ENCODE results near the gene BANK1. TPM values are rescaled to one million over a fixed set of nuclear protein-coding genes. Genes with fewer than 3 reads are reported as not detected.

Gene BANK1, protein sequence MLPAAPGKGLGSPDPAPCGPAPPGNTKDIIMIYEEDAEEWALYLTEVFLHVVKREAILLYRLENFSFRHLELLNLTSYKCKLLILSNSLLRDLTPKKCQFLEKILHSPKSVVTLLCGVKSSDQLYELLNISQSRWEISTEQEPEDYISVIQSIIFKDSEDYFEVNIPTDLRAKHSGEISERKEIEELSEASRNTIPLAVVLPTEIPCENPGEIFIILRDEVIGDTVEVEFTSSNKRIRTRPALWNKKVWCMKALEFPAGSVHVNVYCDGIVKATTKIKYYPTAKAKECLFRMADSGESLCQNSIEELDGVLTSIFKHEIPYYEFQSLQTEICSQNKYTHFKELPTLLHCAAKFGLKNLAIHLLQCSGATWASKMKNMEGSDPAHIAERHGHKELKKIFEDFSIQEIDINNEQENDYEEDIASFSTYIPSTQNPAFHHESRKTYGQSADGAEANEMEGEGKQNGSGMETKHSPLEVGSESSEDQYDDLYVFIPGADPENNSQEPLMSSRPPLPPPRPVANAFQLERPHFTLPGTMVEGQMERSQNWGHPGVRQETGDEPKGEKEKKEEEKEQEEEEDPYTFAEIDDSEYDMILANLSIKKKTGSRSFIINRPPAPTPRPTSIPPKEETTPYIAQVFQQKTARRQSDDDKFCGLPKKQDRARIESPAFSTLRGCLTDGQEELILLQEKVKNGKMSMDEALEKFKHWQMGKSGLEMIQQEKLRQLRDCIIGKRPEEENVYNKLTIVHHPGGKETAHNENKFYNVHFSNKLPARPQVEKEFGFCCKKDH
- polyA plus RNA-seq (2013, experiment 1 of 2), result 0.52 TPM
- polyA plus RNA-seq (2013, experiment 2 of 2), result 0.44 TPM

DNA sequence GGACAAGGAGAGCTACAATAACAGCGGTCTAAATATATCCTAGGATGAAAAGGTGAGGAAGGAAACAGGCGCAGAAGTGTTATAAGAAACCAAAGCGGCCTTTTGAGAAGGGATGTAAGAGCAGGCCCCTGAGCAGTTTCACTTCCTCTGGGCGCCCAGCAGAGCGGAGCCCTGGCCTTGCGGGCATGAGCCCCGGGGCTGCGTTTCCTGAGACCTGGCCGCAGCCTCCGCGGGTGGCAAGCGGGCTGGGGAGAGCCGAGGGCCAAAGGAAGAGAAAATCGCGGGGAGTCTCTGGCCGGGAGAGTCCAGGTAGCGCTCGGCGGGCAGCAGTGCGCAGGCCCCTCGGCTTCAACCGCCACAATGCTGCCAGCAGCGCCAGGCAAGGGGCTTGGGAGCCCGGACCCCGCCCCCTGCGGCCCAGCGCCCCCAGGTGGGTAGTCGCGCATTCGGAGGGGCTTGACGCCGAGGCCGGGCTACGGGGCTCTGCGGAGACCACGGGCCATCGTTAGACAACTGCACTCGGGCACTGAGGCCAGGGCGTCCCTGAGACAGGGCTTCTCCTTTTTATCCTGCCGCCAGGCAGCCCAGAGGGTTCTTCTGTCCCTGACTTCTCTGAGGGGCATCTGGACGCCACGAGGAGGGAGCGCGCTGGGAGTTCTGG, at the start of gene BANK1:
Gene BANK1, plus strand, starts transcription at position 210 of the 661 bp plus-strand sequence. Its CDS starts 151 bp downstream, at position 361.
- Histone ChIP-seq H3K9ac (ENCODE audit: low read depth, low read length, poor library complexity) (no peak within 1 kb of the TSS), H2BK120ac (ENCODE audit: low read depth, low read length) (peak within 1 kb of the TSS; percentile 91), H2AK5ac (ENCODE audit: low read depth, low read length) (no peak within 1 kb of the TSS), H3K27ac (replicated peaks; ENCODE audit: low read length) (no peak within 1 kb of the TSS), H3K36me3 (replicated peaks in 1 of 2; ENCODE audit: control insufficient read depth in 2 of 2, insufficient read depth in 2 of 2, low read length in 2 of 2) (no peaks in the 10 kb centered on the region), H3K4ac (ENCODE audit: low read length) (no peak within 1 kb of the TSS), H3K4me3 (ENCODE audit: low read length in 2 of 2) (peak within 1 kb of the TSS in 1 of 2 donors; percentile 49), H3K14ac (ENCODE audit: low read length) (no peak within 1 kb of the TSS), H3K4me1 (ENCODE audit: control insufficient read depth in 2 of 2, insufficient read depth in 1 of 2, low read depth in 1 of 2, low read length in 2 of 2) (peaks cover 0 to 4% of the 10 kb centered on the region in 2 donors), H4K91ac (ENCODE audit: low read depth, low read length, poor library complexity) (no peak within 1 kb of the TSS), H2BK15ac (ENCODE audit: low read length) (peak within 1 kb of the TSS; percentile 92), H2AFZ (ENCODE audit: low read length) (peak within 1 kb of the TSS; percentile 55), H2BK12ac (ENCODE audit: low read length) (peak within 1 kb of the TSS; percentile 84), H3K79me1 (ENCODE audit: low read depth, low read length) (no peaks in the 10 kb centered on the region), H3K9me3 (replicated peaks in 1 of 2; ENCODE audit: control insufficient read depth in 2 of 2, insufficient read depth in 1 of 2, low read depth in 1 of 2, low read length in 2 of 2) (peaks cover 0 to 8% of the 10 kb centered on the region in 2 donors), H3K27me3 (ENCODE audit: control insufficient read depth in 3 of 3, insufficient read depth in 3 of 3, low read depth in 1 of 3, low read length in 3 of 3) (no peaks in the 10 kb centered on the region), H2BK5ac (ENCODE audit: low read length) (peak within 1 kb of the TSS; percentile 0), H3K23ac (ENCODE audit: low read depth, low read length, poor library complexity) (no peak within 1 kb of the TSS), H3K4me2 (ENCODE audit: insufficient read depth, low read length, poor library complexity, severe bottlenecking) (peak within 1 kb of the TSS; percentile 48), H3K18ac (ENCODE audit: low read length) (peak within 1 kb of the TSS; percentile 96), H4K8ac (ENCODE audit: low read depth, low read length) (peak within 1 kb of the TSS; percentile 65)
- DNase-seq (ENCODE audit: low spot score), result peak; percentile 46
- WGBS, 2 donors (ENCODE audit: extremely low coverage in 2 of 2, insufficient read length in 2 of 2, insufficient replicate concordance in 1 of 2), result no CpG with 5 or more reads among the region's 44 CpGs

DNA sequence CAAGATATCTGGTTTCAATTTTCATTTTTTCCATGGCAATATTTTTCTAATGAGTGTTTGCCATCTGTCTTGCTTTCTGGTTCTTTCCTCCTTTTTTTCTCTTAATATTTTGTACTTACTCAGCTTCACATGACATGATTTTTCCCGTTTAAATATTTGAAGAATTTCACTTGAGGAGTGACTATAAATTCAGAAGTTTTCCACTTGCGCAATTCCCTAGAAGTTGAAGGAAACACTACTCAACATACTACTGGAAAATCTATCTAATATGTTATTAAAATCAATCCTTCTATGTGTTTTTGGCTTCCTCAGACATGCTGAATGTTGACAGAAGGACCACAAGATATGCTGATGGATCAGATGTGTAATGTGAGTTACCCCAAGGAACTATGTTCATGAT, 36.8 kb upstream of the BANK1 start:
- no peak overlapping the region for H2BK5ac ChIP-seq (ENCODE audit: low read length)
- no CpG with 5 or more reads among the region's 2 CpGs for WGBS, 2 donors (ENCODE audit: extremely low coverage in 2 of 2, insufficient read length in 2 of 2, insufficient replicate concordance in 1 of 2)
- no peak overlapping the region for H3K4me3 ChIP-seq (ENCODE audit: low read length in 2 of 2)
- no peak overlapping the region for H2BK120ac ChIP-seq (ENCODE audit: low read depth, low read length)
- H3K36me3 ChIP-seq (replicated peaks in 1 of 2; ENCODE audit: control insufficient read depth in 2 of 2, insufficient read depth in 2 of 2, low read length in 2 of 2), result no peaks in the 10 kb centered on the region
- H3K23ac ChIP-seq (ENCODE audit: low read depth, low read length, poor library complexity), result no peak overlapping the region
- no peak overlapping the region for H3K14ac ChIP-seq (ENCODE audit: low read length)
- no peak overlapping the region for H2BK15ac ChIP-seq (ENCODE audit: low read length)
- H4K8ac ChIP-seq (ENCODE audit: low read depth, low read length), result no peak overlapping the region
- H3K4me1 ChIP-seq (ENCODE audit: control insufficient read depth in 2 of 2, insufficient read depth in 1 of 2, low read depth in 1 of 2, low read length in 2 of 2), result no peaks in the 10 kb centered on the region
- H3K4me2 ChIP-seq (ENCODE audit: insufficient read depth, low read length, poor library complexity, severe bottlenecking), result no peak overlapping the region
- H3K9ac ChIP-seq (ENCODE audit: low read depth, low read length, poor library complexity), result no peak overlapping the region
- DNase-seq (ENCODE audit: low spot score), result no peak
- no peaks in the 10 kb centered on the region for H3K9me3 ChIP-seq (replicated peaks in 1 of 2; ENCODE audit: control insufficient read depth in 2 of 2, insufficient read depth in 1 of 2, low read depth in 1 of 2, low read length in 2 of 2)
- no peak overlapping the region for H3K4ac ChIP-seq (ENCODE audit: low read length)
- H3K79me1 ChIP-seq (ENCODE audit: low read depth, low read length), result no peaks in the 10 kb centered on the region
- H3K27me3 ChIP-seq (ENCODE audit: control insufficient read depth in 3 of 3, insufficient read depth in 3 of 3, low read depth in 1 of 3, low read length in 3 of 3), result no peaks in the 10 kb centered on the region
- H2BK12ac ChIP-seq (ENCODE audit: low read length), result no peak overlapping the region
- H3K27ac ChIP-seq (replicated peaks; ENCODE audit: low read length), result no peak overlapping the region
- no peak overlapping the region for H3K18ac ChIP-seq (ENCODE audit: low read length)
- H2AK5ac ChIP-seq (ENCODE audit: low read depth, low read length), result no peak overlapping the region
- no peak overlapping the region for H2AFZ ChIP-seq (ENCODE audit: low read length)
- H4K91ac ChIP-seq (ENCODE audit: low read depth, low read length, poor library complexity), result no peak overlapping the region

DNA sequence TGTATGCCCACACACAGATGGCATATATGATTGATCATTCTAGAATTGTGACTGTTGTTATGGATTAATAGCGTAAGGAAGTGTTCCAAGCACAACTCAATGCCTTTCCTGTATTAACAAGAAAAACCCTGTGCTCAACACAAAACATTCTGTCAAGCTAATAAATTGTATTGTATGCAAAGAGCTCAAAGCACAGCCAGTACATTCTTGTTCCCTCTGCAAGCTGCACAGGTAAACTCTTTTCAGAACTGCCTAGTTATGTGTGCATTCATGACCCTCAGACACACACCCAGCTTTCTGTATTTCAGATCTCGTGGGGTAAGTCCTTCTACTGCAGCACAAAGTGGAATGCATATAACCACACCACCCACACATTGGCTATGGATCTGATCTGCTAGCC, 34.3 kb upstream of the BANK1 start:
- no peak for DNase-seq (ENCODE audit: low spot score)
- no peak overlapping the region for H2BK5ac ChIP-seq (ENCODE audit: low read length)
- no peak overlapping the region for H2AK5ac ChIP-seq (ENCODE audit: low read depth, low read length)
- no peak overlapping the region for H2BK12ac ChIP-seq (ENCODE audit: low read length)
- no peak overlapping the region for H2BK15ac ChIP-seq (ENCODE audit: low read length)
- H3K9ac ChIP-seq (ENCODE audit: low read depth, low read length, poor library complexity), result no peak overlapping the region
- no peak overlapping the region for H3K4ac ChIP-seq (ENCODE audit: low read length)
- H2AFZ ChIP-seq (ENCODE audit: low read length), result no peak overlapping the region
- no peak overlapping the region for H3K14ac ChIP-seq (ENCODE audit: low read length)
- H2BK120ac ChIP-seq (ENCODE audit: low read depth, low read length), result no peak overlapping the region
- H4K91ac ChIP-seq (ENCODE audit: low read depth, low read length, poor library complexity), result no peak overlapping the region
- H3K27ac ChIP-seq (replicated peaks; ENCODE audit: low read length), result no peak overlapping the region
- no peaks in the 10 kb centered on the region for H3K9me3 ChIP-seq (replicated peaks in 1 of 2; ENCODE audit: control insufficient read depth in 2 of 2, insufficient read depth in 1 of 2, low read depth in 1 of 2, low read length in 2 of 2)
- H3K27me3 ChIP-seq (ENCODE audit: control insufficient read depth in 3 of 3, insufficient read depth in 3 of 3, low read depth in 1 of 3, low read length in 3 of 3), result no peaks in the 10 kb centered on the region
- H3K23ac ChIP-seq (ENCODE audit: low read depth, low read length, poor library complexity), result no peak overlapping the region
- no peak overlapping the region for H3K4me3 ChIP-seq (ENCODE audit: low read length in 2 of 2)
- no peak overlapping the region for H3K4me2 ChIP-seq (ENCODE audit: insufficient read depth, low read length, poor library complexity, severe bottlenecking)
- H3K18ac ChIP-seq (ENCODE audit: low read length), result no peak overlapping the region
- H3K4me1 ChIP-seq (ENCODE audit: control insufficient read depth in 2 of 2, insufficient read depth in 1 of 2, low read depth in 1 of 2, low read length in 2 of 2), result no peaks in the 10 kb centered on the region
- no peaks in the 10 kb centered on the region for H3K36me3 ChIP-seq (replicated peaks in 1 of 2; ENCODE audit: control insufficient read depth in 2 of 2, insufficient read depth in 2 of 2, low read length in 2 of 2)
- WGBS, 2 donors (ENCODE audit: extremely low coverage in 2 of 2, insufficient read length in 2 of 2, insufficient replicate concordance in 1 of 2), result no CpG with 5 or more reads among the region's 2 CpGs
- no peaks in the 10 kb centered on the region for H3K79me1 ChIP-seq (ENCODE audit: low read depth, low read length)
- no peak overlapping the region for H4K8ac ChIP-seq (ENCODE audit: low read depth, low read length)

Data from neuronal stem cell (in vitro differentiated cells).